ENCODE data around the gene TFAP2C. TPM values are rescaled to one million over a fixed set of nuclear protein-coding genes. Genes with fewer than 3 reads are reported as not detected.

TFAP2C gene
- total RNA-seq, 1 donor from 2014 or later, result 20.5 TPM

DNA sequence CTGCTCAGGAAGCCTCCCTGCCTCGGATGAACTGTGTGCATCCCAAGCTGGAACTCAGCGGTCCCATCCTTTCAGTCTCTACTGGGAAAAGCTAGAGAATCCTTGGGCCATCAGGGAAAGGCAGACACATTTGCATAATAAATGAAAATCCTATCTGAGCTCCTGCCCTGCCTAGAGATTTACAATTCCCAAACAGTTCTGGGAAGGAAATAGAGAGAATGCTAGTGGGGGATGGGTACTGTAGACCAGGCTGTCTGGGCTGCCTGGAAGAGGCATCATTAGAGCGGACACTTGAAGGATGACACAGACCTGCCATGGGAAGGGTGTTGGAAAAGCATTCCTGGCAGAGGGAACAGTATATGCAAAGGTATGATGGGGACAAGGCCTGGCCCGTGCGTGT, 44.3 kb downstream of the TFAP2C start:
- H3K9me3 Mint-ChIP-seq, result no peaks in the 10 kb centered on the region
- H3K36me3 Mint-ChIP-seq, result no peaks in the 10 kb centered on the region
- no peak overlapping the region for H3K27ac Mint-ChIP-seq
- no peak for DNase-seq (ENCODE audit: extremely low spot score, unreplicated experiment)
- H3K4me1 Mint-ChIP-seq (ENCODE audit: unreplicated experiment), result no peaks in the 10 kb centered on the region
- H3K27me3 Mint-ChIP-seq, result no peaks in the 10 kb centered on the region
- TF ChIP-seq CTCF (conservative IDR thresholded peaks at IDR 0.05), result no peak
- no peak overlapping the region for H3K4me3 Mint-ChIP-seq

DNA sequence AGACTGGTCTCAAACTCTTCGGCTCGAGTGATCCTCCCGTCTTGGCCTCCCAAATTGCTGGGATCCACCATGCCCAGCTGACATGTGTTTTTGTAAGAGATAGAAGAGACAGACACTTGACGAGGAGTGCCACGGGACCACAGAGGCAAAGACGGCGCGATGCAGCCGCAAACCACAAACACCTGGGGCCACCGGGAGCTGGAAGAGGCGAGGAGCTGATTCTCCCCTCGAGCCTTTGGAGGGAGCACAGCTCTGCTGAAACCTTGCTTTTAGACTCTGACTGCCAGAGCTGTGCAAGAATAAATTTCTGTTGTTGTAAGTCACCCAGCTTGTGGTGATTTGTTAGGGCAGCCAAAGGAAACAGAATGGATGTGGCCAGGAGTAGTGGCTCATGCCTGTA, 46.9 kb downstream of the TFAP2C start:
- DNase-seq (ENCODE audit: extremely low spot score, unreplicated experiment), result no peak
- Mint-ChIP-seq H3K4me3 (no peak overlapping the region), H3K4me1 (ENCODE audit: unreplicated experiment) (no peaks in the 10 kb centered on the region), H3K9me3 (no peaks in the 10 kb centered on the region), H3K36me3 (no peaks in the 10 kb centered on the region), H3K27me3 (no peaks in the 10 kb centered on the region), H3K27ac (no peak overlapping the region)
- TF ChIP-seq CTCF (conservative IDR thresholded peaks at IDR 0.05), result no peak

DNA sequence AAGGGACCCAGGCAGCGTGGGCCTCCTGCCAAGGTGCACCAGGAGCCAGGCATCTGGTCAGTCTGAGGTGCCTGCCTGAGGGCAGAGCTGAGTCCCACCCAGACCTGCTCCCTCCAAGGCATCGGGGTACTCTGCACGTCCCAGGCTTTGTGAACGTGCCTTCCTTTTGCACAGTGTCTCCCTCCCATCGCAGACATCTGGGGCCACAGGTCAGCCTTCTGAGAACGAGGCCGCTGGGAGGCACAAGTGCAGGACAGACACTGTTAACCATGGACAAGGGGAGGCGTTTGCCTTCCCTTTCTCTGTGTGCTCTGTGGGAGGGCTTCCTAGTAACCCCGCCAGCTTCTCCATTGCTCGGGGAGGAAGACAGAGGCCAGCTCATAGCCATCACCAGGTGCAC, 47.6 kb downstream of the TFAP2C start:
- no peak for TF ChIP-seq CTCF (conservative IDR thresholded peaks at IDR 0.05)
- DNase-seq (ENCODE audit: extremely low spot score, unreplicated experiment), result no peak
- H3K4me1 Mint-ChIP-seq (ENCODE audit: unreplicated experiment), result no peaks in the 10 kb centered on the region
- H3K9me3 Mint-ChIP-seq, result no peaks in the 10 kb centered on the region
- no peaks in the 10 kb centered on the region for H3K27me3 Mint-ChIP-seq
- no peaks in the 10 kb centered on the region for H3K36me3 Mint-ChIP-seq
- H3K4me3 Mint-ChIP-seq, result no peak overlapping the region
- H3K27ac Mint-ChIP-seq, result no peak overlapping the region

- Mint-ChIP-seq H3K4me1 (ENCODE audit: unreplicated experiment) (peaks cover 6% of the 10 kb centered on the region), H3K27ac (peak overlapping the region; percentile 86), H3K9me3 (no peaks in the 10 kb centered on the region), H3K4me3 (peak overlapping the region; percentile 41), H3K36me3 (no peaks in the 10 kb centered on the region), H3K27me3 (peaks cover 3% of the 10 kb centered on the region)
- no peak for TF ChIP-seq CTCF (conservative IDR thresholded peaks at IDR 0.05)
- no peak for DNase-seq (ENCODE audit: extremely low spot score, unreplicated experiment)
Observed at GRCh38 chr20:56683077-56683865, 54.2 kb downstream of the TFAP2C start.

DNA sequence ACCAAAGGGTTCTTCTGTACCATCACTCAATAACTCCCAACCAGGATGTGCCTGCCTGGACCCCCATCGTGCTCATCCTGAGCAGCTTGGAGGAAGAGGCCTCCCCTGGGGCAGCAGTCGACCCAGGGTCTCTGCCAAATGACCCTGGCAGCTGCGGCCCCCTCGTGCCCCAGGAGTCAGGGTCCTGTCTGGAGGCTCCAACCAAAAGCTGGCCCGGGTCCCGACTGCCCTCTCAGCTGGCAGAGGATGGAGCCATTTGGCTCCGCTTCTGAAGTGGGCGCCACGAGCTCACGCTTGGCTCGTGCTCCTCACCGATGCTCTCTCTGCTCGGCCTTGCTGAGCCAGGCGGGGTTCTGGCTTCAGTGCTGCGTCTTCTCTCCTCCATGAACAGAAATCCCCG, 56.8 kb downstream of the TFAP2C start:
- no peak overlapping the region for H3K27ac Mint-ChIP-seq
- no peaks in the 10 kb centered on the region for H3K9me3 Mint-ChIP-seq
- peaks cover 21% of the 10 kb centered on the region for H3K4me1 Mint-ChIP-seq (ENCODE audit: unreplicated experiment)
- DNase-seq (ENCODE audit: extremely low spot score, unreplicated experiment), result no peak
- peaks cover 3% of the 10 kb centered on the region for H3K27me3 Mint-ChIP-seq
- no peaks in the 10 kb centered on the region for H3K36me3 Mint-ChIP-seq
- TF ChIP-seq CTCF (conservative IDR thresholded peaks at IDR 0.05), result no peak
- H3K4me3 Mint-ChIP-seq, result no peak overlapping the region
